Mesendoderm (in vitro differentiated cells): ENCODE measurements around the gene RABAC1.

ENCODE experiments used
- DNase-seq: peaks from one replicate; pipeline ENCODE4 v3.0.0; 2013
- H2AK5ac ChIP-seq: 2 replicates; pipeline ENCODE4 v1.6.1; 2013; ENCODE audit warnings: low read length, inconsistent platforms
- H2BK120ac ChIP-seq: 2 replicates; pipeline ENCODE4 v1.6.1; 2013; ENCODE audit warnings: low read depth, mild to moderate bottlenecking, low read length, moderate library complexity, mixed read lengths
- H2BK15ac ChIP-seq: replicated peaks from 2 replicates; pipeline ENCODE4 v1.6.1; 2013; ENCODE audit warnings: low read depth, mild to moderate bottlenecking, moderate library complexity
- H2BK5ac ChIP-seq: 2 replicates; pipeline ENCODE4 v1.6.1; 2013; ENCODE audit warnings: low read length, inconsistent platforms
- H3K18ac ChIP-seq: 2 replicates; pipeline ENCODE4 v1.6.1; 2013; ENCODE audit warnings: mild to moderate bottlenecking, low read length, mixed read lengths
- H3K23ac ChIP-seq: one replicate; pipeline ENCODE4 v1.6.1; 2013; ENCODE audit warnings: low read length
- H3K27ac ChIP-seq: 2 replicates; pipeline ENCODE4 v1.5.1; 2013; ENCODE audit warnings: low read depth, mild to moderate bottlenecking, inconsistent platforms, low read length, moderate library complexity
- H3K27me3 ChIP-seq: 2 replicates; pipeline ENCODE4 v1.6.1; 2013; ENCODE audit warnings: low read length, control low read depth, mild to moderate bottlenecking, inconsistent platforms; ENCODE audit not compliant: insufficient read depth, poor library complexity
- H3K36me3 ChIP-seq: 2 replicates; pipeline ENCODE4 v1.6.1; 2013; ENCODE audit warnings: low read length, inconsistent platforms; ENCODE audit not compliant: control insufficient read depth, insufficient read depth
- H3K4ac ChIP-seq: one replicate; pipeline ENCODE4 v1.6.1; 2013; ENCODE audit warnings: low read depth, mild to moderate bottlenecking, low read length, moderate library complexity
- H3K4me1 ChIP-seq: 2 replicates; pipeline ENCODE4 v1.6.1; 2013; ENCODE audit warnings: low read depth, low read length, inconsistent platforms; ENCODE audit not compliant: control insufficient read depth
- H3K4me2 ChIP-seq: 2 replicates; pipeline ENCODE4 v1.6.1; 2013; ENCODE audit warnings: low read length
- H3K4me3 ChIP-seq: 2 replicates; pipeline ENCODE4 v1.5.1; 2013; ENCODE audit warnings: mild to moderate bottlenecking, low read length
- H3K56ac ChIP-seq: one replicate; pipeline ENCODE4 v1.6.1; 2013; ENCODE audit warnings: low read length
- H3K79me1 ChIP-seq: 2 replicates; pipeline ENCODE4 v1.6.1; 2013; ENCODE audit warnings: low read length, inconsistent platforms
- H3K79me2 ChIP-seq: 2 replicates; pipeline ENCODE4 v1.6.1; 2013; ENCODE audit warnings: mild to moderate bottlenecking, low read length; ENCODE audit not compliant: control insufficient read depth, insufficient read depth
- H3K9ac ChIP-seq: 2 replicates; pipeline ENCODE4 v1.6.1; 2013; ENCODE audit warnings: low read length, inconsistent platforms
- H4K5ac ChIP-seq: one replicate; pipeline ENCODE4 v1.6.1; 2013; ENCODE audit warnings: low read length
- H4K8ac ChIP-seq: one replicate; pipeline ENCODE4 v1.6.1; 2013; ENCODE audit warnings: low read depth, mild to moderate bottlenecking, control low read depth, low read length, moderate library complexity
- WGBS: extraction: QIAGEN DNeasy Blood & Tissue Kit; methylation state at CpG from one replicate; pipeline ENCODE4 v1.1.7; 2013; ENCODE audit warnings: low lambda C conversion rate, missing lambda C conversion rate; ENCODE audit not compliant: insufficient coverage; ENCODE audit errors: extremely low coverage; 5-methylcytosine and 5-hydroxymethylcytosine counted together

Gene RABAC1

GRCh38 chr19:41990615-41991014 lies 31.5 kb upstream of the RABAC1 start:
- Histone ChIP-seq H3K56ac (no peak overlapping the region), H2BK120ac (no peak overlapping the region), H3K36me3 (no peaks in the 10 kb centered on the region), H3K4ac (no peak overlapping the region), H3K27me3 (no peaks in the 10 kb centered on the region), H2BK5ac (no peak overlapping the region), H3K4me1 (peaks cover 2% of the 10 kb centered on the region), H3K79me2 (no peaks in the 10 kb centered on the region), H3K4me2 (no peak overlapping the region), H3K9ac (no peak overlapping the region), H3K4me3 (no peak overlapping the region), H3K18ac (no peak overlapping the region), H2BK15ac (no peak overlapping the region), H2AK5ac (no peak overlapping the region), H4K5ac (no peak overlapping the region), H3K23ac (no peak overlapping the region), H3K79me1 (no peaks in the 10 kb centered on the region), H3K27ac (no peak overlapping the region), H4K8ac (no peak overlapping the region)
- no CpG with 5 or more reads among the region's 2 CpGs for WGBS
- DNase-seq = no peak

- H4K8ac ChIP-seq = no peak overlapping the region
- WGBS = no CpG with 5 or more reads among the region's 4 CpGs
- H3K36me3 ChIP-seq = no peaks in the 10 kb centered on the region
- DNase-seq = no peak
- no peak overlapping the region for H2BK15ac ChIP-seq
- H3K27ac ChIP-seq = no peak overlapping the region
- no peak overlapping the region for H3K4me3 ChIP-seq
- H3K79me1 ChIP-seq = no peaks in the 10 kb centered on the region
- H2BK120ac ChIP-seq = no peak overlapping the region
- no peak overlapping the region for H3K9ac ChIP-seq
- no peak overlapping the region for H3K56ac ChIP-seq
- no peak overlapping the region for H3K4me2 ChIP-seq
- H3K79me2 ChIP-seq = no peaks in the 10 kb centered on the region
- H2AK5ac ChIP-seq = no peak overlapping the region
- peaks cover 2% of the 10 kb centered on the region for H3K4me1 ChIP-seq
- no peak overlapping the region for H4K5ac ChIP-seq
- H3K23ac ChIP-seq = no peak overlapping the region
- no peaks in the 10 kb centered on the region for H3K27me3 ChIP-seq
- H3K18ac ChIP-seq = no peak overlapping the region
- no peak overlapping the region for H3K4ac ChIP-seq
- no peak overlapping the region for H2BK5ac ChIP-seq
These were observed 30.9 kb upstream of the RABAC1 start for GRCh38 chr19:41990028-41990427.

GRCh38 chr19:41988947-41989346 lies 29.8 kb upstream of the RABAC1 start:
- Histone ChIP-seq H3K4me2 (no peak overlapping the region), H3K27me3 (no peaks in the 10 kb centered on the region)
- WGBS = no CpG with 5 or more reads among the region's 9 CpGs

GRCh38 chr19:41987141-41987860 lies 28.2 kb upstream of the RABAC1 start:
- no peak overlapping the region for H3K23ac ChIP-seq
- H4K8ac ChIP-seq = no peak overlapping the region
- no peak overlapping the region for H3K18ac ChIP-seq
- no peak overlapping the region for H3K56ac ChIP-seq
- no peak for DNase-seq
- no peak overlapping the region for H3K27ac ChIP-seq
- no peak overlapping the region for H2BK120ac ChIP-seq
- no peak overlapping the region for H3K4me2 ChIP-seq
- H3K27me3 ChIP-seq = no peaks in the 10 kb centered on the region
- H2AK5ac ChIP-seq = no peak overlapping the region
- H2BK5ac ChIP-seq = no peak overlapping the region
- no peaks in the 10 kb centered on the region for H3K79me2 ChIP-seq
- no CpG with 5 or more reads among the region's 10 CpGs for WGBS
- H3K4me1 ChIP-seq = no peaks in the 10 kb centered on the region
- no peak overlapping the region for H3K4me3 ChIP-seq
- no peaks in the 10 kb centered on the region for H3K36me3 ChIP-seq
- no peak overlapping the region for H3K4ac ChIP-seq
- no peaks in the 10 kb centered on the region for H3K79me1 ChIP-seq
- H3K9ac ChIP-seq = no peak overlapping the region
- no peak overlapping the region for H4K5ac ChIP-seq
- no peak overlapping the region for H2BK15ac ChIP-seq

More at GRCh38 chr19:41988947-41989346, 29.8 kb upstream of the RABAC1 start:
- Histone ChIP-seq H4K5ac (no peak overlapping the region), H3K9ac (no peak overlapping the region), H3K27ac (no peak overlapping the region), H3K56ac (no peak overlapping the region), H4K8ac (no peak overlapping the region), H2BK5ac (no peak overlapping the region), H3K36me3 (no peaks in the 10 kb centered on the region), H3K4me1 (peaks cover 2% of the 10 kb centered on the region), H2AK5ac (no peak overlapping the region), H3K4ac (no peak overlapping the region), H2BK120ac (no peak overlapping the region), H3K18ac (no peak overlapping the region), H3K79me1 (no peaks in the 10 kb centered on the region), H3K4me3 (no peak overlapping the region), H3K23ac (no peak overlapping the region), H2BK15ac (no peak overlapping the region), H3K79me2 (no peaks in the 10 kb centered on the region)
- DNase-seq = no peak

GRCh38 chr19:41984961-41985360 lies 25.8 kb upstream of the RABAC1 start:
- no peak overlapping the region for H4K5ac ChIP-seq
- H3K23ac ChIP-seq = no peak overlapping the region
- H3K9ac ChIP-seq = no peak overlapping the region
- no peak overlapping the region for H3K4me3 ChIP-seq
- WGBS = no CpG with 5 or more reads among the region's 17 CpGs
- H3K27ac ChIP-seq = no peak overlapping the region
- no peak overlapping the region for H2BK5ac ChIP-seq
- no peaks in the 10 kb centered on the region for H3K4me1 ChIP-seq
- H4K8ac ChIP-seq = no peak overlapping the region
- H3K4me2 ChIP-seq = no peak overlapping the region
- DNase-seq = no peak
- H3K18ac ChIP-seq = no peak overlapping the region
- no peak overlapping the region for H3K4ac ChIP-seq
- H3K36me3 ChIP-seq = no peaks in the 10 kb centered on the region
- H2BK120ac ChIP-seq = no peak overlapping the region
- no peaks in the 10 kb centered on the region for H3K27me3 ChIP-seq
- no peak overlapping the region for H2BK15ac ChIP-seq
- H3K79me2 ChIP-seq = no peaks in the 10 kb centered on the region
- no peak overlapping the region for H2AK5ac ChIP-seq
- no peaks in the 10 kb centered on the region for H3K79me1 ChIP-seq
- H3K56ac ChIP-seq = no peak overlapping the region

- Histone ChIP-seq H2BK120ac (no peak overlapping the region), H3K4me2 (no peak overlapping the region), H2AK5ac (no peak overlapping the region), H3K4me3 (no peak overlapping the region), H3K23ac (no peak overlapping the region), H4K8ac (no peak overlapping the region), H3K27ac (no peak overlapping the region), H2BK15ac (no peak overlapping the region), H4K5ac (no peak overlapping the region), H3K4ac (no peak overlapping the region), H3K79me2 (no peaks in the 10 kb centered on the region), H3K79me1 (no peaks in the 10 kb centered on the region), H2BK5ac (no peak overlapping the region), H3K9ac (no peak overlapping the region), H3K27me3 (no peaks in the 10 kb centered on the region), H3K4me1 (no peaks in the 10 kb centered on the region), H3K36me3 (no peaks in the 10 kb centered on the region), H3K56ac (no peak overlapping the region), H3K18ac (no peak overlapping the region)
- no CpG with 5 or more reads among the region's 15 CpGs for WGBS
- DNase-seq = no peak
These were observed 22.6 kb upstream of the RABAC1 start for GRCh38 chr19:41981724-41982123.
